GM19193 (cell line): ENCODE measurements around the gene CORO1C.
A peak's percentile ranks its signal among the peaks of the same experiment; 100 is the strongest.

Experiments
- POLR2A ChIP-seq: IDR thresholded peaks from 4 replicates; pipeline ENCODE4 v1.6.1; 2011; ENCODE audit not compliant: insufficient read depth, insufficient read length; ENCODE audit errors: extremely low read depth

CORO1C gene

GRCh38 chr12:108663324-108664015, 67.8 kb downstream of the CORO1C start:
- TF ChIP-seq POLR2A: no peak

- no peak for TF ChIP-seq POLR2A
Measured at GRCh38 chr12:108657130-108657745, 74.1 kb downstream of the CORO1C start.

GRCh38 chr12:108653922-108654321, 77.4 kb downstream of the CORO1C start:
- TF ChIP-seq POLR2A: no peak

GRCh38 chr12:108653082-108653516, 78.2 kb downstream of the CORO1C start:
- TF ChIP-seq POLR2A: no peak

- no peak for TF ChIP-seq POLR2A
Measured at GRCh38 chr12:108650083-108650482, 81.2 kb downstream of the CORO1C start.

GRCh38 chr12:108649669-108650068, 81.6 kb downstream of the CORO1C start:
- TF ChIP-seq POLR2A: no peak

GRCh38 chr12:108649126-108649525, 82.2 kb downstream of the CORO1C start:
- no peak for TF ChIP-seq POLR2A

- TF ChIP-seq POLR2A: no peak
Measured at GRCh38 chr12:108648371-108648770, 82.9 kb downstream of the CORO1C start.

- TF ChIP-seq POLR2A: peak; percentile 10
Measured at GRCh38 chr12:108647585-108648287, 83.6 kb downstream of the CORO1C start.

- TF ChIP-seq POLR2A: no peak
Measured at GRCh38 chr12:108646600-108647579, 84.4 kb downstream of the CORO1C start.

GRCh38 chr12:108645686-108646599, 85.4 kb downstream of the CORO1C start:
- no peak for TF ChIP-seq POLR2A

- TF ChIP-seq POLR2A: no peak
Measured at GRCh38 chr12:108644811-108645120, 86.6 kb downstream of the CORO1C start.

GRCh38 chr12:108643941-108644810, 87.1 kb downstream of the CORO1C start:
- TF ChIP-seq POLR2A: no peak
